ENCODE data around the gene CCSER1.

The CCSER1 gene

GRCh38 chr4:90127223-90127705, at the start of gene CCSER1:
TSS of gene CCSER1 (plus strand) at chr4:90127394.
- no peak for FAIRE-seq

- FAIRE-seq = no peak
Observed at GRCh38 chr4:90078440-90078839, 48.8 kb upstream of the CCSER1 start.

GRCh38 chr4:90080116-90080515, 47.1 kb upstream of the CCSER1 start:
- FAIRE-seq = no peak

GRCh38 chr4:90081432-90082144, 45.6 kb upstream of the CCSER1 start:
- FAIRE-seq = no peak

- no peak for FAIRE-seq
Observed at GRCh38 chr4:90082449-90082848, 44.7 kb upstream of the CCSER1 start.

GRCh38 chr4:90084277-90084966, 42.8 kb upstream of the CCSER1 start:
- no peak for FAIRE-seq

- FAIRE-seq = no peak
Observed at GRCh38 chr4:90084967-90085295, 42.3 kb upstream of the CCSER1 start.

GRCh38 chr4:90093526-90093925, 33.7 kb upstream of the CCSER1 start:
- FAIRE-seq = no peak

- no peak for FAIRE-seq
Observed at GRCh38 chr4:90095000-90095399, 32.2 kb upstream of the CCSER1 start.

GRCh38 chr4:90099812-90100211, 27.4 kb upstream of the CCSER1 start:
- no peak for FAIRE-seq

- no peak for FAIRE-seq
Observed at GRCh38 chr4:90103991-90104390, 23.2 kb upstream of the CCSER1 start.

- FAIRE-seq = no peak
Observed at GRCh38 chr4:90105274-90105673, 21.9 kb upstream of the CCSER1 start.

- FAIRE-seq = no peak
Observed at GRCh38 chr4:90112715-90113114, 14.5 kb upstream of the CCSER1 start.

- no peak for FAIRE-seq
Observed at GRCh38 chr4:90113881-90114457, 13.2 kb upstream of the CCSER1 start.

- no peak for FAIRE-seq
Observed at GRCh38 chr4:90118527-90119195, 8.5 kb upstream of the CCSER1 start.

- FAIRE-seq = no peak
Observed at GRCh38 chr4:90120037-90120436, 7.2 kb upstream of the CCSER1 start.

- no peak for FAIRE-seq
Observed at GRCh38 chr4:90120815-90121214, 6.4 kb upstream of the CCSER1 start.

- peak; percentile 24 for FAIRE-seq
Observed at GRCh38 chr4:90121676-90122354, 5.4 kb upstream of the CCSER1 start.

- FAIRE-seq = no peak
Observed at GRCh38 chr4:90122355-90122748, 4.8 kb upstream of the CCSER1 start.

GRCh38 chr4:90124276-90124675, 2.9 kb upstream of the CCSER1 start:
- FAIRE-seq = no peak

- no peak for FAIRE-seq
Observed at GRCh38 chr4:90126805-90127204, 389 bp upstream of the CCSER1 start.

GRCh38 chr4:90127706-90128345, 632 bp downstream of the CCSER1 start:
- no peak for FAIRE-seq
